NCI-H226 (cell line): Measurements from ENCODE around the gene RDX.

Experiments
- DNase-seq: peaks from one replicate; pipeline ENCODE4 v3.0.0-alpha.2; 2015

The RDX gene

DNA sequence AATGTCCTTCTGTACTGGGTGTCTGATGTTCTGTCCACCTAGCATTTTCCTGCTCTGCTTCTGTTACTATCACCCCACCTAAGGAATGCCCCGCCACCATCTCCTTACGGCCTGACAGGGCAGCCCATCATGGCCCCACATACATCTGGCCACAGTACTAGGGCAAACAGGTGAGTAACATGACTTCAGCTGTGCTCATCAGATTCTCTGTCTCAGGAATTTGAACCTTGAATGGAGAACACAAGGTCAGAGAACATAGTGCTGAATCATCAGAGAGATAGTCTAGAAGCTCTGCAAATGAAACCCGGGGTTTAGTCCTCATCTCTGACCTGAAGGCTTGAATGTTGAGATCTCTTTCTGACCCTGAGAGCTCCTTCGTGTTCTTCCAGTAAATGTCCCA, 170.8 kb downstream of the RDX start:
- peak; percentile 53 for DNase-seq
